GM12892 (cell line): ENCODE results near the gene SSUH2.

Source experiments
- POLR2A ChIP-seq: IDR thresholded peaks from 2 replicates; pipeline ENCODE4 v1.6.1; 2011; ENCODE audit warnings: low read depth, low read length, control low read depth
- POLR2AphosphoS5 ChIP-seq: IDR thresholded peaks from 2 replicates; pipeline ENCODE4 v1.6.1; 2011; ENCODE audit warnings: low read depth, low read length, control low read depth
- TAF1 ChIP-seq: IDR thresholded peaks from 2 replicates; pipeline ENCODE4 v1.6.1; 2011; ENCODE audit warnings: low read depth, mild to moderate bottlenecking, control low read depth, low read length, borderline replicate concordance

DNA sequence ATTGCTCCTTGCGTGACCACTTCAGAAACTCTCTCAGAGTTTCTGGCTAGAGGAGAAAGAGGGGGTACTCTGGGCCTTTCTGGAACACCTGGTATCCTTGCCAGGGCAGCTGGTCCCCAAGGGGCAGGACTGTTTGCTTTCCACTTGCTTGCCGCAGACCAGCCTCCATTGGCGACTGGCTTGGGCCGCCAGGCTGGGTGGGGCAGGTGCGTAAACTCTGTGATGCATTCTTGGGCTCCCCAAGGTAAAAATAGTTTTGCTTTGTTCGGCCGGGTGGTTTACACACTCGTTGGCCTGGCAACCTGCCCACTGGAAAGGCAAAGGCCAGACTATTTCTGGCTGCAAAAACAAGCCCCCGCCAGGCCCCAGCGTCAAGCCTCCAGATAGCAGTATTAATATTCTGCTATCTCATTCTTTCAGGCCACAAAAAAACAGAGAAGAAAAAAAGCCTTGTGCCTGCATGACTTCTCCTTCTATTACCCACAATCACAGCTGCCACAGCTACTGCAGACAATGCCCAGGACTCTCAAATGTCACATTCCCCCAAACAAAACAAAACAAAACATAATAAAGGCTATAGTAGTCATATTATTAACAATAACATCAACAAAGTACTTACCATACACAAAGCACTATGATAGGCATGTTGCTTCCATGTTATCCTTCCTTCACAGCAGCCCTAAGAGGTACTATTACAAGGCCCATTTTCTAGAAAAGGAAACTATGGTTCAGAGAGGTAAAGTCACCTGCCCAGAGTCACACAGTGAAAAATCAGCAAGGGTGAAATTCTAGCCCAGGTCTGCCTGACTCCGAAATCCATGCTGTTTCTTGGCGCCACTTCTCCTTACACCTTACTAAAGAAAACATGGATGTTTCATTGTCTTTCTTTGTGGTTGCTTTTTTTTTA, 14.0 kb upstream of the SSUH2 start:
- TF ChIP-seq POLR2AphosphoS5, result no peak
- no peak for TF ChIP-seq POLR2A
- TF ChIP-seq TAF1, result no peak
